ENCODE results near the gene CEP89.
A peak's percentile ranks its signal among the peaks of the same experiment; 100 is the strongest.
"Not testable (repeated sequence)": the region's sequence is repeated elsewhere in the genome, so short reads cannot be mapped to it uniquely, and the experiment has no call there.

The CEP89 gene

DNA sequence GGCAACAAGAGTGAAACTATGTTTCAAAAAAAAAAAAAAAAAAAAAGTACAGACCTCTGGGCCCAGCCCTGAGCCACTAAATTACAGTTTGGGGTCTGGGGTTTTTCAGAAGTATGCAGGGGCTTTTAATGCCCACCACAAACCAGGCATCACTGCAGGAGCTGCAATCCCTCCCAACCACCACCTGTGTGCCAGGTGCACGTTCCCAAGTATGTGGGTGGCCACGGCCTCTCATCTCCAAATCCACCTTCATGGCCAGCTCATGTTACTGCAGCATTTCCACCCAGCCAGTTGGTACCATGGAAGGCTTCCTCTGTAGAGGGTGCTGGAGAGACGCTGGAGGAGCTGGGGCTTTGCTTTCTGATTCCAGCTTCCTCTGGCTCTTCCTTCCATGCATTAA is 26.5 kb downstream of the CEP89 start:
- DNase-seq, result no peak

DNA sequence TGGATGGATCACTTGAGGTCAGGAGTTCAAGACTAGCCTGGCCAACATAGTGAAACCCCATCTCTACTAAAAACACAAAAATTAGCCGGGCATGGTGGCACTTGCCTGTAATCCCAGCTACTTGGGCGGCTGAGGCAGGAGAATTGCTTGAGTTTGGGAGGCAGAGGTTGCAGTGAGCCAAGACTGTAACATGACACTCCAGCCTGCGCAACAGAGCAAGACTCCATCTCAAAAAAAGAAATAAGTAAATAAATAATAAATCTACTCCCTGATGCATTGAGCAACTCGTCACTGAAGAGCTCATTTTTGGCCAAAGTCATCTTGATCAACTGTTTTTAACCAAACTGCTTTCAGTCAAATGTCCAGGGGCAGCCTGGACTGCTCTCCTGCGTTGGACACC is 30.5 kb downstream of the CEP89 start:
- DNase-seq, result not testable (repeated sequence)

DNA sequence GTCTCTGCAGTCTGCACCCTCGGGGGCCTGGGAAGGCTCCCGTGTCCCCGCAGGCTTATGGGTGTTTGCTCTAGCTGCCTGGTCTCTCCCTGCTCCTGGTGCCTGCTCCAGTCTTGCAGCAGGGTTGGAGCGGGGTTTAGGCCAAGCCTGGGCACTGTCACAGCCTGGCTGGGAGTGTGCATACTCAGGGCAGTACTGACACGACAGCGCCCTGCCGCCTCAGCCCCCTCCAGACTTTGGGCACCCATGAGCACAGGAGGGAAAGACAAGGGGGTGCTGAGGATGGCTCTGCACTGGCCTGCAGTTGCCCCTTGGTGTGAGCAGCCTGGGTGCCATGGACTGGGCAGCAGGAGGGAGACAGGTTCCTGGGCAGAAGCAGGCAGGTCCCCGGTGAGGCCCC is 35.7 kb downstream of the CEP89 start:
- DNase-seq, result no peak

DNA sequence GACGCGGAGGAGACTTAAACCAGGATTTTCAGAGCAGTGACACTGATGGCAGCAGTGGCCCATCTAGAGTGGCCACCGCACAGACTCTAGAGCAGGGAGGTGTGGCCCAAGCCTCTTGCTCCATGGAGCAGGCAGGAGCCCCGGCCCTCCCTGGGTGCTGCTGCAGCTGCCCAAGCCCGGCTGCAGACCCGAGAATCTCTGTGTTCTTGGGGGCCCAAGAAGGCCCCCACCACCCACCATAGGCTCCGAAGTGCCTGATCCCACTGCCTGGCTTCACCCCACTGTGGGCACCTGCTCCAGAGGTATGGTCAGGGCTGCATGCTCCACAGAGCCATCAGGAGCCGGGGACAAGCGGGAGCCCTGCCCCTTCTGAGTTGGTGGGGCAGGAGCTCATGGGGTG is 36.1 kb downstream of the CEP89 start:
- DNase-seq, result no peak

DNA sequence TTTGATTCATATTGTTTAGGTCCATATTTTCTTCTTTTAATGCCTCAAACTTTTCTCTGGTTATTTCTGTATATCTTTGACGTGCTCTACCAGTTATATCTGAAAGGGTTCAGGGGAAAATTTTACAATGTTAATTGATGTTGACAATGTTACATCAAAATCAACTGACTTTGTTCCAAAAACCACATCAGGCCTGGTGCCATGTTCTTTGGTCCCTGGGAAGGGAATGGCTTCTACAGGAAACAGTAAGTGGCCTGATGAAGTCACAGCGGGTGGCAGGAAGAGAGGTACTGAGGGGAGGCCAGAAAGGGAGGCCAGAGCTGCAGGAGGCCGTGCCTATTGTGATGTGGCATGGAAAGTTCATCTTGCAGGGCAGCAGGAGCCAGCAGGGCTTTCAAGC is 38.2 kb downstream of the CEP89 start:
- no peak for DNase-seq

DNA sequence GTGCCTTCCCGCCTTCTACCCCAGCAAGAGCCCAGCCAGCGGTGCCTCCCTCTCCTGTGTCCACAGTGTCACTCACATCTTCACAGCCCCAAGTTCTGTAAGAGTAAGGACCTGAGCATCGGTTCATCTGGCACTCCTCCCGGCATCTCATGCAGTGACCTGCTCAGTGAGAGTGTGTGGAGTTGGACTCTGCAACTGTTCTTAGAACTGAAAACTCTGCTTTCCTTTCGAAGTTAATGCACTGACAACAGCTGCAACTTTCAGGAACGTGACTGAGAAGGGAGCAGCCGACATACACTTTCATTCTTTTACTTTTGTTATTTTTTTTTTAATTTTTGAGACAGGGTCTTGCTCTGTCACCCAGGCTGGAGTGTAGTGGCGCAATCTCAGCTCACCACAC is 41.2 kb downstream of the CEP89 start:
- DNase-seq, result no peak

DNA sequence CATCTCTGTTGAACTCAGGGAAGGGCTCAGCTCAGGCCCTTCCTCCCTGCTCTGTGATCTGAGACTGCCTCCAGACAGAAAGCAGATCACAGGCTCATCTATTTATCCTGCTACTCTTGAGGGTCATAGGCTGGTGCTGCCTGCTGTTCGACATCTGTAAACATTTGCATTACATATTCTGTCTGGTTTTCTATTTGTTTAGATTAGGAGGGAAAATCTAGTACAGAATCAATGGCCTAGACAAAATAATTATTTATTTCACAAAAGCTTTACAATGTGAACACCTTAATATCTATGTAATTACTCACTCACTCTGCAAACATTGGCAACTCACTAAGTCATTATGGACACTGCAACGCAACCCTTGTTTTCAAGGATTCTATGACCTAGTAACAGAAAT is 43.0 kb downstream of the CEP89 start:
- DNase-seq, result no peak

DNA sequence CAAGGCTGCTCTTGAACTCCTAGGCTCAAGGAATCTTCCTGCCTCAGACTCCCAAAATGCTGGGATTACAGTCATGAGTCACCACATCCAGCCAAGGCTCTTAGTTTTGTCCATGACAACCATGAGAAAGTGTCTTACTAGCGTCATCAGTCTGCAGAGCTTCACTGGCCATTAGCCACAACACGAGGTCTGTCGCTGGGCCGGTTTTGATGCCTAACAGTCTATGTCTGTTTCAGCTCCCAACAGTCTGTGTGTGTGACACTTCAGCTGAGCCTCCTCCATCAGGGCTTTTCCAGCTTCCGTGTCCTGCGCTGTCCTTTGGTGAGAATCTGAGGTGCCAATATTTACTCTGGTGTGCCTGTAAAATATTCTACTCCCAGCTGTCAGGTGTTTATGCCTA is 47.6 kb downstream of the CEP89 start:
- no peak for DNase-seq

DNA sequence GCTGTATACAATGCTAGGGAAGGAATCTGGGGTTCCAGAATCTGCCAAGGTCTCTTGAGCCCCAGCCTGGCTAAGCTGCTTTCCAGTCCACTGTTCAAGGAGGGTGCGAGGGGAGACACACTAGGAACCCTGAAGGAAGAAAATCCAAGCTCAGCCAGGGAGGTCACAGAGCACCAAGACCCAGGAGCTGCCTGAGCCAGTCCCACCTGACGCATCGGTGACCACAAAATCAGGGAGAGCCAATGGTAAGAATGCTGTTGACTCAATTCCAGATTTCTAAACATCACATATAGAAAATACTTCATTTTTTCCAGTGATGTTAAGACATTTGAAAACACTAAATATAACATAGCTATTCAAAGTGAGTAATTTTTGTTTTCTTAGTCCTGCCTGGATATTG is 50.1 kb downstream of the CEP89 start:
- DNase-seq, result no peak

DNA sequence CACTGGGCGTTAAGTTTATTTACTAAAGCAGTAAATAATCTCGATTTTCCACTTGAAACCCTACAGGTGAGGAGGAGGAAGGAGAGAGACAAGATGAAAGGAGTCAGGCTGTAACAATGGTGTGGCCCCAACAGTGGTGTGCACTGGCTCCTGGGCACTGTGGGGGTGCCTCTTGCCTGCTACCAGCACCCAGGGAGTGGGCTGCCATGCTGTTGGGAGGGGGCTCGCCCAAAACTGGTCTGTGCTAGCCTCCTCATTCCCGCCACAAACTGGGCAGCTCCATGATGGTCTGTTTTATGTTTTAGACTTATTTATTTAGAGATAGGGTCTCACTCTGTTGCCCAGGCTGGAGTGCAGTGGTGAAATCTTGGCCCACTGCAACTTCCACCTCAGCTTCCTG is 52.4 kb downstream of the CEP89 start:
- DNase-seq, result no peak

DNA sequence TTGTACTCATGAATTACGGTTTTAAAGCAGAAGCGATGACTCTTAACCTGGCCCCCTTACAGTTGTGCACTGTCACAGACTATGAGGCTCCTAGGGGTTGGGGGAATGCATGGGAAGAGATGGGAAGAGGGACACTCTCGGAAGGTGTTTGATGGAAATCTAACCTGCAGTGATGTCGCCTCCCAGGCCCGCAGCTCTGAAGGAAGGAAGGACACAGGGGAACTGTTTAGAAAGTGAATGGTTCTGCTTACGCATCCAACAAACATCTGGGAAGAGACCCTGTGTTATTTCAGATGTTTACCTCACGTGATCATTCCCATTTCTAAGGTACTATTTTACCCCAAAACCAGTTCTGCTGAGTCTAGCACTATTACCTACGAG is 54.2 kb downstream of the CEP89 start:
- DNase-seq, result no peak

DNA sequence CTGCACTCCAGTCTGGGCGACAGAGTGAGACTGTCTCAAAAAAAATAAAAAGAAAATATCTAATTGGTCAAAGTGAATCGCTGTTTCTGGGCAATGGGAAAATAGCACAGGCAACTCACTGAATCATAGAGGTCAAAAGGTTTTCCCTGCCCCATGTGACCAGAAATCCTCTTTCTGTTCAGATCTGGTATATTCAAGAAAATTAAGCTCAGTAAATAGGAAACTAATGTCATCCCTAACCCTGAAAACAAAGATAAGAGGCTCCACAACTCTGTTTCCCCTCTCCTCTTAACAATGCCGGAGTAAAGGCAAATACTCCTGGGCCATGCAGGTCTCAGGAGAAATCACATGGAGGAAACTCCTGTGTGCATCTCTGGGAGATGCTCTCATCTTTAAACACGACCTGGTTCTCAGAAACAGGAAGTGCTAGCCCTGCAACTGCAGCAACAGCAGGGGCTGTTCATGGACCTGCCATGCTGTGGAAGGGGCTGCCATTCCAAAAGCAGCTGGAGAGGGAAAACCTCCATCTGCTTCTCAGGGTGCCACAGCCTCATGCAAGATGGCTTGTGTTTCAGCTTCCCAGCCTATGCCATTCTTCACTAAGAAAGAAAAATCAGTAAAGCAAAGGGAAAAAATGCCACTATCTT is 54.7 kb downstream of the CEP89 start:
- DNase-seq, result peak; percentile 48

DNA sequence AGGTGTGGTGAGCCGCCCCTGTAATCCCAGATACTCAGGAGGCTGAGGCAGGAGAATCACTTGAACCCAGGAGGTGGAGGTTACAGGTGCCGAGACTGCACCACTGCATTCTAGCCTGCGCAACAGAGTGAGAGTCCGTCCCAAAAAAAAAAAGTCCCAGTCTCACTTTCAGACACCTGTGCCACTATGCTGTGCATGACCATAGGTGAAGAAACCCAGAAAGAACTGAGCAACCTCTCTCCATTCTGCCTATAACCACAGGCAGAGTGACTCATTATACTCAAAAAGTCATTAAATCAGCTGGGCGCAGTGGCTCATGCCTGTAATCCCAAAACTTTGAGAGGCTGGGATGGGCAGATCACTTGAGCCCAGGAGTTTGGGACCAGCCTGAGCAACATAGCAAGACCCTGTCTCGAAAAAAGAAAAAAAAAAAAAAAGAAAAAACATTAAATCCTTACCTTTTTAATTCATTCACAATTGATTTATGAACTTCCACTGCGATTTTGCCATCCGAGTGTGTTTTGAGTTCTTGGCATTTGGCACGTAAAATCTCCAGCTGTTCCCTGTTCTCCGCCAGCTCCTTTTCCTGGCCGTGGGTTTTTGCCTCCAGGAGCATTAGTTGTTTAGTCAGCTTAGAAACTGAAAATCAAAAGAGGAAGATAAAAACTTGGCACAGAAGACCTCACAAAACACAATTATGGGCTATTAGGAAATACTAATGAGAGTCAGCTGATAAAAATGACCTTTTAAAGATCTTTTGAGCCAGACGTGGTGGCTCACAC is 56.7 kb downstream of the CEP89 start:
- peak; percentile 28 for DNase-seq

DNA sequence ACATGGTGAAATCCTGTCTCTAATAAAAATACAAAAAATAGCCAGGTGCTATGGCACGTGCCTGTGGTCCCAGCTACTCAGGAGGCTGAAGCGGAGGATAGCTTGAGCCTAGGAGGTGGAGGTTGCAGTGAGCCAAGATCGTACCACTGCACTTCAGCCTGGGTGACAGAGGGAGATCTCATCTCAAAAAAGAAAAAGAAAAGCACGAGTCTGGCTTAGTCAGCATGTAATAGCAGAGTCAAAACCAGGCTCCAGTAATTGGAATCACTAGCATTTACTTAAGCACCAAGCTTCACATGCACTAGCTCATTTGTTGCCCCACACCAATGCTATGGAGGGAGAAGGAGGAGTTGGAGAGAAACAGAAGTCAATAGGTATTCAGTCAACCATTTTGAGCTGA is 60.3 kb downstream of the CEP89 start:
- no peak for DNase-seq

DNA sequence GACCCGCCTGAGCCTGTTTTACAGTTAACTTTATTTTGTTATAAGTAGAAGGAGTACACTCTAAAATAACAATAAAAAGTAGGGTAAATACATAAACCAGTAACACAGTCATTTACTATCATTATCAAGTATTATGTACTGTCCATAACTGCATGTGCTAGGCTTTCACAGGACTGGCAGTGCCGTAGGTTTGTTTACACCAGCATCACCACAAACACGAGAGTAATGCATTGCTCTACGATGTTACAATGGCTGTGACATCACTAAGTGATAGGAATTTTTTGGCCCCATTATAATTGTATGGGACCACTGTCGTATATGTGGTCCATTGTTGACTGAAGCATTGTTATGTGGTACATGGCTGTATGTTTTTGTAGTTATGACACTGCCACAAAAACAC is 60.9 kb downstream of the CEP89 start:
- DNase-seq, result no peak

DNA sequence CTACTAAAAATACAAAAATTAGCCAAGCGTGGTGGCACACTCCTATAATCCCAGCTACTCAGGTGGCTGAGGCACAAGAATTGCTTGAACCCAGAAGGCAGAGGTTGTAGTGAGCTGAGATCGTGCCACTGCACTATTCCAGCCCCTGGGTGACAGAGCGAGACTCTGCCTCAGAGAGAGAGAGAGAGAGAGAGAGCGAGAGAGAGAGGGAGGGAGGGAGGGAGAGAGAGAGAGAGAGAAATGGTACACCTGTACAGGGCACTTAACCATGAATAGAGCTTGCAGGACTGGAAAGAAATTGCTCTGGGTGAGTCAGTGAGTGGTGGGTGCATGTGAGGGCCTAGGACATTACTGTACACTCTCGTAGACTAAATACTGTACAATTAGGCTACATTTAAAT is 61.7 kb downstream of the CEP89 start:
- no peak for DNase-seq

DNA sequence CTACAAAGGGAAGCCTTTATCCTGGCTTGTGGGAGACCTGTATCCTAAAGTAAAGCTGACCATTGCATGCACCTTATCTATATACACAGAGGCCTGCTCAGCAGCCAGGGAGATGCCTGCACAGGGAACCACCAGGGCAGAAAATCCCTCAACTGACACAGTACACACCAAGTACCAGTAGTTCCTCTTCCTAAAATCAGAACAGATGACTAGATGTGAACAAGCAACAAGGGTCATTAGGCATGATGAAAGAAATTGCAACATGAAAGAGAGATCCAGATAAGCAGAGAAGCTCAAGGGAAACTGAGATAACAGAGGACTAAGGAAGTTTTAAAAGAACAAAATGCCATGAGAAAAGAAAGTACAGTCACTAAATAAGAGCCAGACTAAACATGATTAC is 62.5 kb downstream of the CEP89 start:
- no peak for DNase-seq

DNA sequence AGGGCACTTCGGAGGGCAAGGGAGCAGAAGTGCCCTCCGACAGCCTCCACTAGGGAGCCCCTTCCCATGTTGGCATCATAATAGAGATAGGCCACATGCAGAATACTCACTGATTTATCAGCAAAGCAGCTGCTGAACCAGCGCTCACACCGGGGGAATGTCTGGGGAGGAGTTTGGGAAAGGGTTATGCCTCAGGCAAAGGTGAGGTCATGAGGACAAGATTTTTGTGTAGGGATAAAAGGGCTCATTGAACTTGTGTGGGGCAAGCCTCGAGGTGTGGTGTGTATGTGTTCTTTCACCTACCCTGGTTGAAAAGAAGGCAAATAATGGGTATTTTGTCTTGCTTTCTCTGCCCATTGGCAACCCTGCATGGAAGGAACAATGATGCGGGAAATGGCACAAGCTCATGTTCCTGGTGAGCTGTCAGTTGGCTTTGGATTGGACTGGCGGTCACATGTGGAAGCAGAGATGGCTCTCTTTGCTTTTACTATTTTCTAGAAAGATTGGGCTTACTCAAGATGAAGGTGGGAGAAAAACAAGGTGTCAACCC is 63.0 kb downstream of the CEP89 start:
- DNase-seq, result no peak

DNA sequence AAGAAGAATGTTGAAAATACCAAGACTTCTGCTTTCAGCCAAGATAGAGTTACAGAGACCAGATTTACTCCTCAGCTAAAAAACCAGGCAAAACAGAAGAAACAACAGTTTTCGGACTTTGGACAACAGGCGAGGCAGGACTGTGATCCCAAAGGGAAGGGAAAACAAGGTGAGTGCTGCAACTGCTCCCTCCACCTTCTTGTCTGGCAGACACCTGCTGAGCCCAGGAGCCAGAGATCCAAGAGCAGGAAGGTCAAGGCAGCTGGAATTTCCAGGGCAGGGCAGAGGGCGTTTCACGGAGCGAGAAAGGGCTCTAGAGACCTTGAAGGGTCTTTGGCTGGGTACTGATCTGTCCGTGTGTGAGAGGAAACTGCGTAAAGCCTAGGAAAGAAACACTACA is 69.3 kb downstream of the CEP89 start:
- no peak for DNase-seq

DNA sequence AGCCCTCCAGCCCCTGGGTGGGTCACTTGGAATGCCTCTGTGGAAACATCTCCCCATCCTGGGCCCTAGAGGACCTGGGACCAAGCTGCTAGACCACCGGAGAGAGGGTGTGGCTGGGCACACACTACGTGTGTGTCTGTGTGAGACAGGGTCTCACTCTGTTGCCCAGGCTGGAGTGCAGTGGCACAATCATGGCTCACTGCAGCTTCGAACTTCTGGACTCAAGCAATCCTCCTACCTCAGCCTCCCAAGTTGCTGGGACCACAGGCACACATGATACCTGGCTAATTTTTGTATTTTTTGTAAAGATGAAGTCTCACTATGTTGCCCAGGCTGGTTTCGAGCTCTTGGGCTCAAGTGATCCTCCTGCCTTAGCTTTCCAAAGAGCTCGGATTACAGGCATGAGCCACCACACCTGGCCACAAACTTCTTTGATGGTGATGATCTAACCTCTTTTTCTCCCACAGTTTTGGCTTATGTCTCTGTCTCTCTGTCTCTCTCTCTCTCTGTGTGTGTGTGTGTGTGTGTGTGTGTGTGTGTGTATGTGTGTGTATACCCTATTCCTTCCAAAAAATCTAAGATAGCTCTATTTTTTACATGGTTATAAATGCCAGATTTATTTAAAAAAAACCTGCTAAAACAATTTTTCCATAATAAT is 70.1 kb downstream of the CEP89 start:
- DNase-seq, result no peak

DNA sequence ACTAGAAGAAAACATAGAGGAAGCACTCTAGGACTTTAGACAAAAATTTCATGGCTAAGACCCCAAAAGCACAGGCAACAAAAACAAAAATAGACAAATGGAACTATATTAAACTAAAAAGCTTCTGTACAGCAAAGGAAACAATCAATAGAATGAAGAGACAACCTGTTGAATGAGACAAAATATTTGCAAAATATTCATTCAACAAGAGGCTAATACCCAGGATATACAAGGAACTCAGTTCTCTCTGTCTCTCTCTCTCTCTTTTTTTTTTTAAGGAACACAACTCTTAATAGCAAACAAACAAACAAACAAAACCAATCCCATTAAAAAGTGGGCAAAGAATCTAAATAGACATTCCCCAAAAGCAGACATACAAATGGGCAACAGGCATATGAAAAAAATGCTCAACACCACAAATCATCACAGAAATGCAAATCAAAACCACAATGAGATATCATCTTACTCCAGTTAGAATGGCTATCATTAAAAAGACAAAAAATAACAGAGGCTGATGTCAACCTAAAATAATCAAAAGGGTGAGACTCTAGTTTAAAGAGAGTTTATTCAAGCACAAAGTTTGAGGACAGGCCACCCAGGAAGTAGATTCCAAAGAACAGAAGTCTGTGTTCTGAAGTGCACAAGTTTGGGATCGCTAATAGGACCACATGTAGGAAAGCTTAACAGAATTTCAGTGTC is 75.1 kb downstream of the CEP89 start:
- no peak for DNase-seq

DNA sequence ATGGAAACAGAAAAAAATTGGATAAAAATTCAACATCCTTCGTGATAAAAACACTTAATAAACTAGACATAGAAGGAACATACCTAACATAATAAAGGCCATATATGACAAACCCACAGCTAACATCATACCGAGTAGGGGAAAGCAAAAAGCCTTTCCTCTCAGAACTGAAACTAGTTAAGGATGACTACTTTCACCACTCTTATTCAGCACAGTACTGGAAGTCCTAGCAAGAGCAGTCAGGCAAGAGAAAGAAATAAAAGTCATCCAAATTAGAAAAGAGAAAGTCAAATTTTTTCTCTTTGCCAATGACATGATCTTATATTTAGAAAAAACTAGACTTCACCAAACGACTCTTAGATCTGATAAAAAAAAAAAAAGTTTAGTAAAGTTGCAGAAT is 76.4 kb downstream of the CEP89 start:
- no peak for DNase-seq

DNA sequence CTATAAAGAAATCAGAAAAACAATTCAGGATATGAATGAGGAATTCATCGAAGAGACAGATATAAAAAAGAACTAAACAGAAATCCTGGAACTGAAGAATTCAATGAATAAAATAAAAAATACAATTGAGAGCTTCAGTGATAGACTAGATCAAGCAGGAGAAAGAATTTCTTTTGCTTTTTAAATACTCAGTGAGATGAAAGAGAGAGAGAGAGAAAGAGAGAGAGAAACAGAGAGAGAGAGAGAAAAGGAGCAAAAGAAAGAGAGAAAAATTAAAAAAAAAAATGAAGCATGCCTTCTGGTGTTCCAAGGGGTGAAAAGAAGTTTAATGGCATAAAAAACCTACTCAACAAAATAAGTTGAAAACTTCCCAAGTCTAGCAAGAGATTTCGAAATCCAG is 80.1 kb downstream of the CEP89 start:
- no peak for DNase-seq

DNA sequence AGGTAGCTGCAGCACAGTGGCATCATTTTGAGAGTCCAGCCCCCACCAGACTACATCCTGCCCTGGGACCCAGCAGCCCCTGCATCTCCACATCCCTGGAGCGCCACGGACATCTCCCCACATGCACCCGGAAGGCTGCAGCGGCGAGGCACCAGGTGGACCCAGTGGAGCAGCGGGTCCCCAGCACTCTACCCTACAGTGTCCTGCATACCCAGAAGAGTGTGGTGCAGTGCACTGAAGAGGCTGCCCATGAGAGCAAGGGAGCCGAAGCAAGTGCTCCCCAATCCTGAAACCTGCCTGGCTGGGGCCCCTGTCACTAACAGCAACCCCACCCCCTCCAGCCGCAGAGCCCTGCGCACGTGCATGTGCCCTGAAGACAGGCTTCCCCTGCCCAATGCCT is 80.9 kb downstream of the CEP89 start:
- no peak for DNase-seq

Data from NCI-H1694 (cell line).